Keratinocyte (primary cell): Measurements from ENCODE around the gene LRRC47. TPM values are rescaled to one million over a fixed set of nuclear protein-coding genes. Genes with fewer than 3 reads are reported as not detected.

ENCODE experiments used
- DNase-seq: peaks from one replicate; pipeline ENCODE4 v3.0.0-alpha.2; 2011; ENCODE audit warnings: low read depth, missing footprints, low spot score
- FAIRE-seq: peaks from 2 replicates; lab custom pipeline; 2011; peaks lifted over from hg19 to GRCh38; lab: Jason Lieb, UNC
- H2AFZ ChIP-seq: 2 replicates; pipeline ENCODE4 v1.6.0; 2012; ENCODE audit warnings: low read length, control low read depth, inconsistent platforms; ENCODE audit not compliant: control insufficient read depth
- H3K27ac ChIP-seq: 2 replicates; pipeline ENCODE4 v1.5.1; 2011; ENCODE audit warnings: low read length; ENCODE audit not compliant: control insufficient read depth, insufficient read depth
- H3K27me3 ChIP-seq: 3 replicates; pipeline ENCODE4 v1.6.0; 2011; ENCODE audit warnings: low read length; ENCODE audit not compliant: control insufficient read depth, insufficient read depth; ENCODE audit errors: extremely low read depth
- H3K36me3 ChIP-seq, 2 experiments: 2 replicates in 1 of 2; 3 replicates in 1 of 2; pipeline ENCODE4 v1.5.1; 2011; ENCODE audit warnings: low read length in 2 of 2, mild to moderate bottlenecking in 1 of 2; ENCODE audit not compliant: control insufficient read depth in 2 of 2, insufficient read depth in 2 of 2; ENCODE audit errors: extremely low read depth in 1 of 2
- H3K4me1 ChIP-seq: 3 replicates; pipeline ENCODE4 v1.5.1; 2011; ENCODE audit warnings: low read length; ENCODE audit not compliant: control insufficient read depth, insufficient read depth; ENCODE audit errors: extremely low read depth
- H3K4me2 ChIP-seq: 3 replicates; pipeline ENCODE4 v1.6.0; 2011; ENCODE audit warnings: low read depth, low read length; ENCODE audit not compliant: control insufficient read depth, insufficient read depth; ENCODE audit errors: extremely low read depth
- H3K4me3 ChIP-seq, 3 experiments: fragments of 200-600 bp in 1 of 3; sonication (generic) in 1 of 3; 2 replicates in 2 of 3; 3 replicates in 1 of 3; pipeline ENCODE4 v1.5.1; 2011 to 2016; ENCODE audit warnings: low read length in 3 of 3, mild to moderate bottlenecking in 3 of 3, control low read depth in 2 of 3, inconsistent platforms in 1 of 3, low read depth in 1 of 3, mixed read lengths in 1 of 3, mixed run types in 1 of 3, moderate library complexity in 1 of 3; ENCODE audit not compliant: control insufficient read depth in 2 of 3, insufficient read depth in 2 of 3; ENCODE audit errors: extremely low read depth in 1 of 3
- H3K79me2 ChIP-seq: 2 replicates; pipeline ENCODE4 v1.6.0; 2012; ENCODE audit warnings: low read length; ENCODE audit not compliant: control insufficient read depth, insufficient read depth
- H3K9ac ChIP-seq: 3 replicates; pipeline ENCODE4 v1.6.0; 2011; ENCODE audit warnings: low read length; ENCODE audit not compliant: control insufficient read depth, insufficient read depth; ENCODE audit errors: extremely low read depth
- H3K9me1 ChIP-seq: 3 replicates; pipeline ENCODE4 v1.6.0; 2011; ENCODE audit warnings: low read length; ENCODE audit not compliant: control insufficient read depth, insufficient read depth; ENCODE audit errors: extremely low read depth
- H3K9me3 ChIP-seq: 2 replicates; pipeline ENCODE4 v1.5.1; 2012; ENCODE audit warnings: low read depth, low read length; ENCODE audit not compliant: control insufficient read depth
- H4K20me1 ChIP-seq: 3 replicates; pipeline ENCODE4 v1.6.0; 2011; ENCODE audit warnings: low read length; ENCODE audit not compliant: control insufficient read depth, insufficient read depth; ENCODE audit errors: extremely low read depth
- CTCF ChIP-seq, 3 experiments: IDR thresholded peaks in 1 of 3; conservative IDR thresholded peaks in 1 of 3; optimal IDR thresholded peaks in 1 of 3; 2 replicates in 2 of 3; 3 replicates in 1 of 3; pipeline versions ENCODE3 to v1.5.1; 2011; ENCODE audit warnings: low read length in 3 of 3, mild to moderate bottlenecking in 3 of 3, moderate library complexity in 2 of 3, control low read depth in 1 of 3, inconsistent platforms in 1 of 3; ENCODE audit not compliant: insufficient read depth in 2 of 3; ENCODE audit errors: extremely low read depth in 1 of 3
- EZH2 ChIP-seq: IDR thresholded peaks from one replicate; pipeline ENCODE4 v1.6.1; 2012; ENCODE audit warnings: inconsistent platforms, mild to moderate bottlenecking, low read length, moderate library complexity
- dilution Hi-C: fragments of 300-500 bp; cut with MboI; formaldehyde crosslinking; loops from one replicate; pipeline ENCODE4 v1.7.0; 2020; ENCODE audit warnings: low sequenced_read_pairs; ENCODE audit not compliant: extremely low pct_ligation_motif_present
- polyA plus RNA-seq, 5 experiments: library from polyadenylated mRNA; depleted of rRNA in 3 of 5; stranded (reverse) in 3 of 5; stranded (forward) in 1 of 5; unstranded in 1 of 5; fragments of >200 nt; gene quantifications; 1 replicate in 1 of 5; 2 replicates in 3 of 5; 3 replicates in 1 of 5; pipeline versions ENCODE4 v1.2.1 to v1.2.3, GENCODE V29; 2011 to 2012; ENCODE audit warnings: missing spikeins in 2 of 5, low read depth in 1 of 5, low replicate concordance in 1 of 5

LRRC47 gene
- polyA plus RNA-seq, 1 donor (not counting 4 experiments of a cell fraction or from before 2014, with no cell fraction given): 40.1 TPM

GRCh38 chr1:3789421-3790300 lies 6.6 kb downstream of the LRRC47 start:
- H3K79me2 ChIP-seq: peaks cover 72% of the 10 kb centered on the region
- H3K27me3 ChIP-seq: no peaks in the 10 kb centered on the region
- no peaks in the 10 kb centered on the region for H3K9me3 ChIP-seq
- no peak overlapping the region for H3K27ac ChIP-seq
- no peak for DNase-seq
- dilution Hi-C loops: no loop called here
- H3K4me1 ChIP-seq: peaks cover 25% of the 10 kb centered on the region
- peaks cover 12% of the 10 kb centered on the region for H4K20me1 ChIP-seq
- H3K9me1 ChIP-seq: no peaks in the 10 kb centered on the region
- FAIRE-seq: no peak
- TF ChIP-seq EZH2: no peak
- H2AFZ ChIP-seq: no peak overlapping the region
- H3K36me3 ChIP-seq: peaks cover 13 to 21% of the 10 kb centered on the region in 2 experiments
- H3K4me3 ChIP-seq: no peak overlapping the region
- H3K4me2 ChIP-seq: no peak overlapping the region
- H3K9ac ChIP-seq: no peak overlapping the region

GRCh38 chr1:3788756-3789420 lies 7.4 kb downstream of the LRRC47 start:
- Histone ChIP-seq H3K79me2 (peaks cover 64% of the 10 kb centered on the region), H4K20me1 (peaks cover 9% of the 10 kb centered on the region), H3K36me3 (peaks cover 20 to 25% of the 10 kb centered on the region in 2 experiments), H2AFZ (no peak overlapping the region), H3K9me3 (no peaks in the 10 kb centered on the region), H3K27ac (no peak overlapping the region), H3K27me3 (no peaks in the 10 kb centered on the region), H3K4me1 (peaks cover 19% of the 10 kb centered on the region), H3K9me1 (no peaks in the 10 kb centered on the region), H3K4me3 (no peak overlapping the region), H3K4me2 (peak overlapping the region; percentile 32), H3K9ac (no peak overlapping the region)
- no peak for FAIRE-seq
- dilution Hi-C loops: no loop called here
- no peak for DNase-seq
- TF ChIP-seq EZH2 (no peak), CTCF (optimal IDR thresholded peaks at IDR 0.05 in 1 of 3, IDR thresholded peaks at IDR 0.05 in 1 of 3, conservative IDR thresholded peaks at IDR 0.05 in 1 of 3; ENCODE audit: extremely low read depth in 1 of 3, insufficient read depth in 2 of 3, low read length in 3 of 3) (no peak)
